ENCODE measurements around the gene LEMD1.

The LEMD1 gene

GRCh38 chr1:205338011-205338410 is 83.8 kb downstream of the LEMD1 start:
- Histone ChIP-seq H3K27me3 (replicated peaks; ENCODE audit: control insufficient read depth, insufficient read depth, low read length) (peaks cover 51% of the 10 kb centered on the region), H3K9me3 (ENCODE audit: control insufficient read depth, low read length) (no peaks in the 10 kb centered on the region), H3K4me1 (ENCODE audit: control insufficient read depth, insufficient read depth, low read length) (no peaks in the 10 kb centered on the region), H3K36me3 (ENCODE audit: control insufficient read depth, insufficient read depth, low read length, severe bottlenecking) (no peaks in the 10 kb centered on the region), H3K9ac (ENCODE audit: low read length) (no peak overlapping the region), H3K4me3 (ENCODE audit: low read length) (no peak overlapping the region)
- no peak for DNase-seq (ENCODE audit: low read depth)

- no peak for DNase-seq (ENCODE audit: low read depth)
- no peaks in the 10 kb centered on the region for H3K9me3 ChIP-seq (ENCODE audit: control insufficient read depth, low read length)
- H3K27me3 ChIP-seq (replicated peaks; ENCODE audit: control insufficient read depth, insufficient read depth, low read length) = peaks cover 49% of the 10 kb centered on the region
- no peaks in the 10 kb centered on the region for H3K4me1 ChIP-seq (ENCODE audit: control insufficient read depth, insufficient read depth, low read length)
- H3K4me3 ChIP-seq (ENCODE audit: low read length) = no peak overlapping the region
- no peaks in the 10 kb centered on the region for H3K36me3 ChIP-seq (ENCODE audit: control insufficient read depth, insufficient read depth, low read length, severe bottlenecking)
- H3K9ac ChIP-seq (ENCODE audit: low read length) = no peak overlapping the region
Measured at GRCh38 chr1:205337481-205337880, 84.4 kb downstream of the LEMD1 start.

- Histone ChIP-seq H3K9ac (ENCODE audit: low read length) (no peak overlapping the region), H3K27me3 (replicated peaks; ENCODE audit: control insufficient read depth, insufficient read depth, low read length) (peaks cover 59% of the 10 kb centered on the region), H3K4me1 (ENCODE audit: control insufficient read depth, insufficient read depth, low read length) (no peaks in the 10 kb centered on the region), H3K9me3 (ENCODE audit: control insufficient read depth, low read length) (no peaks in the 10 kb centered on the region), H3K4me3 (ENCODE audit: low read length) (no peak overlapping the region), H3K36me3 (ENCODE audit: control insufficient read depth, insufficient read depth, low read length, severe bottlenecking) (no peaks in the 10 kb centered on the region)
- DNase-seq (ENCODE audit: low read depth) = peak; percentile 87
Measured at GRCh38 chr1:205335692-205336091, 86.2 kb downstream of the LEMD1 start.

DNA sequence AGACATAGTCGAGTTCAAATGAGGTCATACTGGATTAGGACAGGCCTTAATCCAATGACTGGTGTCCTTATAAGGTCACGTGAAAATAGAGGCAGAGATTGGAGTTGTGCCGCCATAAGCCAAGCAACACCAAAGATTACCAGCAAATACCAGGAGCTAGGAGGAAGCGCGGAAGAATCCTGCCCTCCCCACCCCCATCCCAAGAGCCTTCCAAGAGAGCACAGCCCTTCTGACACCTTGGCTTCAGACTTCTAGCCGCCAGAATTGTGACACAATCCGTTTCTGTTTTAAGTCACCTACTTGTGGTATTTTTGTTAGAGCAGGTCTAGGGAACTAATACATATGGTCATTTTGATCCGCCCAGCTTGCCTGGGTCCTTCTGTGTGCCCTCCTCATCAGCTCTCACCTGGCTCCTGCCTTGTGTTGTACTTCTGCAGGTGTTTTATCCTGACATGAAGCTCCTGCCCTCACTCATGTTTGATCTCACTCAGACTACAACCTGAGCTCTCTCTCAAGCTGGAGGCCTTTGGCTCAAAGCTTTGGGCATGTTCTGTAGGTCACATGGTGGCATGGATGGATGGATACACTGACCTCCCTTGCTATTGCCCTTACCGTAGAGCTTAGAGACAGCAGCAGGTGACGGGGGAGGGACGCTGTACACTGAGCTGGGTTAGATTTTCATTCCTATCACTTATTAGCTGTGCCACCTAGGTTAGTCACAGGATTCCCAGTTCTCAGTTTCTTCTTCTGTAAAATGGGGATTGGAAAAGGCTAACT is 89.7 kb downstream of the LEMD1 start:
- Histone ChIP-seq H3K36me3 (ENCODE audit: control insufficient read depth, insufficient read depth, low read length, severe bottlenecking) (no peaks in the 10 kb centered on the region), H3K4me3 (ENCODE audit: low read length) (no peak overlapping the region), H3K27me3 (replicated peaks; ENCODE audit: control insufficient read depth, insufficient read depth, low read length) (peaks cover 66% of the 10 kb centered on the region), H3K4me1 (ENCODE audit: control insufficient read depth, insufficient read depth, low read length) (no peaks in the 10 kb centered on the region), H3K9ac (ENCODE audit: low read length) (no peak overlapping the region), H3K9me3 (ENCODE audit: control insufficient read depth, low read length) (no peaks in the 10 kb centered on the region)
- DNase-seq (ENCODE audit: low read depth) = no peak
